ENCODE measurements around the gene GRPEL1.

GRCh38 chr4:7103031-7103606 is 35.3 kb upstream of the GRPEL1 start:
- TF ChIP-seq, protein P1, sequence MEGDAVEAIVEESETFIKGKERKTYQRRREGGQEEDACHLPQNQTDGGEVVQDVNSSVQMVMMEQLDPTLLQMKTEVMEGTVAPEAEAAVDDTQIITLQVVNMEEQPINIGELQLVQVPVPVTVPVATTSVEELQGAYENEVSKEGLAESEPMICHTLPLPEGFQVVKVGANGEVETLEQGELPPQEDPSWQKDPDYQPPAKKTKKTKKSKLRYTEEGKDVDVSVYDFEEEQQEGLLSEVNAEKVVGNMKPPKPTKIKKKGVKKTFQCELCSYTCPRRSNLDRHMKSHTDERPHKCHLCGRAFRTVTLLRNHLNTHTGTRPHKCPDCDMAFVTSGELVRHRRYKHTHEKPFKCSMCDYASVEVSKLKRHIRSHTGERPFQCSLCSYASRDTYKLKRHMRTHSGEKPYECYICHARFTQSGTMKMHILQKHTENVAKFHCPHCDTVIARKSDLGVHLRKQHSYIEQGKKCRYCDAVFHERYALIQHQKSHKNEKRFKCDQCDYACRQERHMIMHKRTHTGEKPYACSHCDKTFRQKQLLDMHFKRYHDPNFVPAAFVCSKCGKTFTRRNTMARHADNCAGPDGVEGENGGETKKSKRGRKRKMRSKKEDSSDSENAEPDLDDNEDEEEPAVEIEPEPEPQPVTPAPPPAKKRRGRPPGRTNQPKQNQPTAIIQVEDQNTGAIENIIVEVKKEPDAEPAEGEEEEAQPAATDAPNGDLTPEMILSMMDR (IDR thresholded peaks at IDR 0.05) = no peak
- no peak for TF ChIP-seq EZH2 (IDR thresholded peaks at IDR 0.05)
